ENCODE data around the gene HTATSF1. TPM values are rescaled to one million over a fixed set of nuclear protein-coding genes. Genes with fewer than 3 reads are reported as not detected.

Gene HTATSF1
- total and polyA plus RNA-seq, 10 of the 15 experiments (the other 5 are each of a cell fraction or from before 2014, with no cell fraction given) = 1.9 to 59.8 (median 28.3) TPM

- no peaks in the 10 kb centered on the region for H3K36me3 ChIP-seq (ENCODE audit: control insufficient read depth in 2 of 2, insufficient read depth in 2 of 2, low read length in 1 of 2)
- TF ChIP-seq ZNF622 (IDR thresholded peaks at IDR 0.05) (no peak), E2F4 (IDR thresholded peaks at IDR 0.05; ENCODE audit: low read depth, low read length) (no peak), POLR2AphosphoS2 (IDR thresholded peaks at IDR 0.05; ENCODE audit: low read depth, low read length) (no peak), NBN (IDR thresholded peaks at IDR 0.05) (no peak), HDAC2 (IDR thresholded peaks at IDR 0.05) (no peak), TARDBP (IDR thresholded peaks at IDR 0.05; ENCODE audit: borderline replicate concordance) (no peak), ESRRA (IDR thresholded peaks at IDR 0.05; ENCODE audit: low read length) (no peak), TCF7 (IDR thresholded peaks at IDR 0.05; ENCODE audit: borderline replicate concordance) (no peak), ATF3 (IDR thresholded peaks at IDR 0.05; ENCODE audit: borderline replicate concordance, extremely low read depth, low read depth, low read length) (no peak), USF1 (IDR thresholded peaks at IDR 0.05; ENCODE audit: borderline replicate concordance, extremely low read length, insufficient read depth, low read depth, low read length) (no peak), PRDM15 (CRISPR knock-in tag; IDR thresholded peaks at IDR 0.05) (no peak), ZNF687 (IDR thresholded peaks at IDR 0.05) (no peak)
- ChIA-PET SMC1A (ENCODE audit: uncharacterized antibody, unreplicated experiment) (interaction anchor here (0.7 kb wide), 1 partner anchor 1295 kb away, joined by 4 read pairs; no protein-coding TSS in a partner anchor), POLR2A (no interaction called here), RAD21 (ENCODE audit: unreplicated experiment) (interaction anchor here (0.6 kb wide), 1 partner anchor 146 kb away, joined by 3 read pairs; no protein-coding TSS in a partner anchor), CTCF (interaction anchor here (0.9 kb wide), 1 partner anchor 152 kb away, joined by 3 read pairs; no protein-coding TSS in a partner anchor)
- H4K20me1 ChIP-seq (ENCODE audit: control insufficient read depth, insufficient read depth) = no peaks in the 10 kb centered on the region
- H3K27me3 ChIP-seq (replicated peaks in 1 of 2; ENCODE audit: control insufficient read depth in 2 of 2, insufficient read depth in 2 of 2, low read length in 1 of 2) = no peaks in the 10 kb centered on the region; a peak in 1 of 4 replicates
- intact Hi-C loops (cut with micrococcal nuclease; ENCODE audit: unreplicated experiment) = no loop called here
- no TSS peak for BruUV-seq (replicated peaks)
- H3K9ac ChIP-seq (ENCODE audit: control insufficient read depth, insufficient read depth, low read length) = no peak overlapping the region
- no peak overlapping the region for H2AFZ ChIP-seq (ENCODE audit: control insufficient read depth, low read depth, low read length)
- H3K9me3 ChIP-seq (replicated peaks; ENCODE audit: control insufficient read depth, insufficient read depth, low read length) = no peaks in the 10 kb centered on the region
- DNase-seq (ENCODE audit: low read depth, low spot score) (no peak), FAIRE-seq (no peak), ATAC-seq (no peak)
- H3K27ac ChIP-seq (ENCODE audit: control insufficient read depth, insufficient read depth) = no peak overlapping the region
- no peaks in the 10 kb centered on the region for H3K4me1 ChIP-seq (ENCODE audit: control insufficient read depth, insufficient read depth, low read length)
- H3K4me3 ChIP-seq = no peak overlapping the region
- H3K4me2 ChIP-seq (ENCODE audit: control insufficient read depth, insufficient read depth) = no peak overlapping the region
- H3K79me2 ChIP-seq (ENCODE audit: control insufficient read depth, insufficient read depth, low read length) = no peaks in the 10 kb centered on the region
- 20% methylated on average over 7 of the region's 7 CpGs for WGBS (ENCODE audit: insufficient coverage, insufficient replicate concordance, low lambda C conversion rate, missing lambda C conversion rate)
- in situ Hi-C loops (cut with MboI) = no loop called here
Measured at GRCh38 chrX:136542281-136542680, 44.9 kb downstream of the HTATSF1 start.

Measured in GM12878 (cell line).